ENCODE data around the gene METTL4. TPM values are rescaled to one million over a fixed set of nuclear protein-coding genes. Genes with fewer than 3 reads are reported as not detected.
"Not testable (repeated sequence)": the region's sequence is repeated elsewhere in the genome, so short reads cannot be mapped to it uniquely, and the experiment has no call there.

The METTL4 gene
- total RNA-seq, 1 donor, result 10.5 TPM

DNA sequence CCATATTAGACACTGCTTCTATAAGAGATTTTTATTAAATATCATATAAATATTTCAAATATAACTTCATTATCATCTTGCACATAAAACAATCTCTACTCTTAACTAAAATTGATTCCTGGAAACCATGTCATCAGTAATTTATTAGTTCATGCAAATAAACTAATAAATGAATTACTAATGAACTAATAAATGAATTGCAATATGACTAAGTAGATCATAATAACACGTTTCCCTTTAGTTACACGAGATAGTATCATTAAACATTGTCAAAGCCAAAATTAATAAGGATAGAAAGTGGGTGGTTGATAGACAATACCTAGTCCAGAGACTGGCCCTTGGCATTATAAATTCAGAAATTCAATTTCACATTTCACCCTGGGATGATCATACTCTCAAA is 26.1 kb downstream of the METTL4 start:
- no peaks in the 10 kb centered on the region for H3K79me2 ChIP-seq (ENCODE audit: insufficient read depth, low read length)
- no peaks in the 10 kb centered on the region for H4K20me1 ChIP-seq (ENCODE audit: insufficient read depth, low read length)
- no peaks in the 10 kb centered on the region for H3K4me1 ChIP-seq (ENCODE audit: insufficient read depth, low read length)
- H3K9me3 ChIP-seq (ENCODE audit: low read depth, low read length), result no peaks in the 10 kb centered on the region
- H2AFZ ChIP-seq (ENCODE audit: low read length), result no peak overlapping the region
- no peak for TF ChIP-seq CTCF (IDR thresholded peaks at IDR 0.05; ENCODE audit: extremely low read depth, low read depth, low read length)
- H3K27ac ChIP-seq (ENCODE audit: low read depth, low read length), result no peak overlapping the region
- H3K36me3 ChIP-seq (ENCODE audit: insufficient read depth, low read length), result peaks cover 5% of the 10 kb centered on the region
- H3K4me3 ChIP-seq (ENCODE audit: insufficient read depth, low read length), result no peak overlapping the region
- no peaks in the 10 kb centered on the region for H3K27me3 ChIP-seq (ENCODE audit: insufficient read depth, low read length)
- no peak for DNase-seq (ENCODE audit: insufficient read length, low spot score, missing footprints)
- no peak overlapping the region for H3K4me2 ChIP-seq (ENCODE audit: insufficient read depth, low read length)

- H3K27me3 ChIP-seq (ENCODE audit: insufficient read depth, low read length); H3K4me2 ChIP-seq (ENCODE audit: insufficient read depth, low read length); H4K20me1 ChIP-seq (ENCODE audit: insufficient read depth, low read length); H2AFZ ChIP-seq (ENCODE audit: low read length); H3K79me2 ChIP-seq (ENCODE audit: insufficient read depth, low read length); H3K27ac ChIP-seq (ENCODE audit: low read depth, low read length); DNase-seq (ENCODE audit: insufficient read length, low spot score, missing footprints); H3K36me3 ChIP-seq (ENCODE audit: insufficient read depth, low read length); H3K9me3 ChIP-seq (ENCODE audit: low read depth, low read length); H3K4me3 ChIP-seq (ENCODE audit: insufficient read depth, low read length): not testable (repeated sequence)
- peak; percentile 58 for TF ChIP-seq CTCF (IDR thresholded peaks at IDR 0.05; ENCODE audit: extremely low read depth, low read depth, low read length)
- H3K4me1 ChIP-seq (ENCODE audit: insufficient read depth, low read length), result peaks cover 17% of the 10 kb centered on the region
Measured at GRCh38 chr18:2541925-2542563, 29.3 kb downstream of the METTL4 start.

- DNase-seq (ENCODE audit: insufficient read length, low spot score, missing footprints), result peak; percentile 34
- H3K27ac ChIP-seq (ENCODE audit: low read depth, low read length), result no peak overlapping the region
Measured at GRCh38 chr18:2540575-2540974, 30.7 kb downstream of the METTL4 start.

DNA sequence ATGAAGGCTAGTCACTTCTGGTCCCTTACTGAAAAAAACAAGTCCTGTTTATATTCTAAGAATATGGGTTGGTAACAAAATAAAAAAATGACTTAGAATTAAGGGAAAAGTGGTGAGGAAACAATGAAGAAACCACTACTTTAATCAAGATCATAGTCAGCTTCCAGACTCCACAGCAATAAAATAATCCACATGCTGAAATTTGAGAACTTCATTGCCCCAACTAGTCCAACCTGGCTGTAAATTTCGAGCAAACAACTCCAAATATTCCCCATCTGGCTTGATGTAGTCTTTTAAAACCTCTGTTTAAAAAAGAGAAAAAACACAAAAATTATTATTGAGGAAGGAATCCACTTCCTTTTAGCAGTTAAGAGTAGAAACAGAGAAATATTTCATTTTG is 32.5 kb downstream of the METTL4 start:
- Histone ChIP-seq H4K20me1 (ENCODE audit: insufficient read depth, low read length) (no peaks in the 10 kb centered on the region), H3K36me3 (ENCODE audit: insufficient read depth, low read length) (no peaks in the 10 kb centered on the region), H2AFZ (ENCODE audit: low read length) (no peak overlapping the region), H3K79me2 (ENCODE audit: insufficient read depth, low read length) (no peaks in the 10 kb centered on the region), H3K4me1 (ENCODE audit: insufficient read depth, low read length) (peaks cover 26% of the 10 kb centered on the region), H3K27ac (ENCODE audit: low read depth, low read length) (peak overlapping the region; percentile 35), H3K4me3 (ENCODE audit: insufficient read depth, low read length) (no peak overlapping the region), H3K4me2 (ENCODE audit: insufficient read depth, low read length) (no peak overlapping the region), H3K9me3 (ENCODE audit: low read depth, low read length) (no peaks in the 10 kb centered on the region), H3K27me3 (ENCODE audit: insufficient read depth, low read length) (no peaks in the 10 kb centered on the region)
- no peak for TF ChIP-seq CTCF (IDR thresholded peaks at IDR 0.05; ENCODE audit: extremely low read depth, low read depth, low read length)
- DNase-seq (ENCODE audit: insufficient read length, low spot score, missing footprints), result no peak

More at GRCh38 chr18:2540575-2540974, 30.7 kb downstream of the METTL4 start:
- TF ChIP-seq CTCF (IDR thresholded peaks at IDR 0.05; ENCODE audit: extremely low read depth, low read depth, low read length), result no peak
- Histone ChIP-seq H3K4me2 (ENCODE audit: insufficient read depth, low read length) (no peak overlapping the region), H3K4me3 (ENCODE audit: insufficient read depth, low read length) (no peak overlapping the region), H4K20me1 (ENCODE audit: insufficient read depth, low read length) (no peaks in the 10 kb centered on the region), H2AFZ (ENCODE audit: low read length) (no peak overlapping the region), H3K27me3 (ENCODE audit: insufficient read depth, low read length) (no peaks in the 10 kb centered on the region), H3K79me2 (ENCODE audit: insufficient read depth, low read length) (no peaks in the 10 kb centered on the region), H3K9me3 (ENCODE audit: low read depth, low read length) (no peaks in the 10 kb centered on the region), H3K36me3 (ENCODE audit: insufficient read depth, low read length) (no peaks in the 10 kb centered on the region), H3K4me1 (ENCODE audit: insufficient read depth, low read length) (peaks cover 26% of the 10 kb centered on the region)

All from osteoblast (primary cell).